HG02840 (cell line): ENCODE results near the gene LENG9.

Experiments
- ATAC-seq: cut with Tn5 transposase; IDR thresholded peaks from one replicate; pipeline ENCODE4 v1.9.1; 2021; ENCODE audit warnings: mild to moderate bottlenecking, moderate library complexity, moderate number of reproducible peaks; ENCODE audit not compliant: unreplicated experiment, low FRiP score

LENG9 gene

GRCh38 chr19:54444737-54445136 lies 18.8 kb downstream of the LENG9 start:
- ATAC-seq = no peak

- ATAC-seq = no peak
Observed at GRCh38 chr19:54440641-54441040, 22.9 kb downstream of the LENG9 start.

- no peak for ATAC-seq
Observed at GRCh38 chr19:54439174-54439851, 24.3 kb downstream of the LENG9 start.

DNA sequence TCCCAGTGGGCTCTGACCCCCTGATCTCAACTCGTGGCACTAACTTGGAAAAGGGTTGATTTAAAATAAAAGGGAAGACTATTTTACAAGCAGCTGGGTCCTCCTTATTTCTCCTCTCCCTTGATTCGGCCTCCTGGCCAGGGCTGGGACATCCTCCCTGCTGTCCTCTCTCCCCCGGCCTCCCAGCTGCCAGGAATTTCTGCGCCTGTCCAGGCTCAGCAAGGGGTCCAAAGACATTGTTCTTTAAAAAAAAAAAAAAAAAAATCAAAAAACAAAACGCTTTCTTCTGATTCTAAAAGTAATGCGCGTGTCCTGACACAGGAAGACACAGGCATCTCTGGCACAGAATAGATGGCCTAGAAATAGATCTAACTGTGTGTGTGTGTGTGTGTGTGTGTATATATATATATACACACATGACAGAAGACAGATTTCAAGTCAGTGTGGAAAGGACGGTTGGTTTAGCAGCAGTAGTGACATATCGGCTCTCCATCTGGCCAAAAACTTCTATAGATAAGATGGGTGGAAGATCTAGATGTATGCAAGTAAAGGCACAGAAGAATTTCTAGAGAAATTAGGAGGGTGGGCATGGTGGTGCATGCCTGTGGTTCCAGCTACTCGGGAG lies 26.8 kb downstream of the LENG9 start:
- ATAC-seq = no peak

DNA sequence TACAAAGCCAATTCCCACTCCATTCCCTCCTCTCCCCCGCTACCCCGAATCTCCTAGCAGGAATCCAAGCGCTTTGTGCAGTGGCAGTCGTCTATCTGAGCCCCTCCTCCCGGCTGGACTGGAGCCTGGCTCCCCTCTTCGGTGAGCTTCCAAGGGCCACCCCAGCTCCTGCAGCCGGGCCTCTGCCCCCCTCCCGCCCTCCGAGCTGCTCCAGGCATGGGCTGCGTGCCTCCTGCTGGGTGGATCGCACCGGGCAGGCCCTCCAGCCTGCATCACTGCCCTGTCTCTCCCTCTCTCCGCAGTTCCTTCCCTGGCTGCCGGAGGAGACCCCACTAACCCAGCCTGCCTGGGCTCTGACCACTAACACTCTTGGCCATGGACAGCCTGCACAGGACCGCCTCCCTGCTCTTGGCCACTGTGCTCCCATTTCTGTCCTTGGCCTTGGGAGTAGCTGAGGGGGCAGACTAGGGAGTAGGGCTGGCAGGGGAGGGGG lies 27.5 kb downstream of the LENG9 start:
- no peak for ATAC-seq

DNA sequence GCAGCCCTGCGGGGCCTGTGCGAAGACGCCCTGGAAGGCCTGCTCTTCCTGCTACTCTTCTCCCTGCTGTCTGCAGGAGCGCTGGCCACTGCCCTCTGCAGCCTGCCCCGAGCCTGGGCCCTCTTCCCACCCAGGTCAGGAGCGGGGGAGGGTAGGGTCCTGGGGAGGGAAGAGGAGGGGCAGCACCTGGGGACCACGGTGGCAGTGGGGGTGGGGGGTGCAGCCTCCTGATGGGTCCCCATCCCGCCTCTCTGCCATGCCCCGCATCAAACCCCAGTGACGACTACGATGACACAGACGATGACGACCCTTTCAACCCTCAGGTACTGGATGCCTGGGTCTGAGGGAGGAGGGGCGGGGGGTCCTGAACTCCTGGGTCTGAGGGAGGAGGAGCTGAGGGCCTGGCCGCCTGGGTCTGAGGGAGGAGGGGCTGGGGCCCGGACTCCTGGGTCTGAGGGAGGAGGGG lies 28.0 kb downstream of the LENG9 start:
- no peak for ATAC-seq

DNA sequence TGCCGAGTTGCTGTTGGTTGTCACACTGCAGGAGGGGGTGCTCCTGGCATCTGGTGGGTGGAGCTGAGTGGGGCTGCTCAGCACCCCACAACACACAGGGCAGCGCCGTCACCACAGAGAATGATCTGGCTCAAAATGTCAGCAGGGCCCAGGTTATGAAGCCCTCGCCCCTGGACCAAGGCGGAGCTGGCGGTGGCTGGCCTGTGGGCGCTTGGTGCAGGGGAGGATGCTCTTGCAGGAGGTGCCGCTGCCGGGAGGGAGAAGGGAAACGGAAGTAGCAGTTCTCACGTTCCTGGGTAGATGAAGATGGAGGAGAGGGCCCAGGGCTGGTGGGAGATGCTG lies 28.7 kb downstream of the LENG9 start:
- no peak for ATAC-seq

- no peak for ATAC-seq
Observed at GRCh38 chr19:54434112-54434872, 29.3 kb downstream of the LENG9 start.

DNA sequence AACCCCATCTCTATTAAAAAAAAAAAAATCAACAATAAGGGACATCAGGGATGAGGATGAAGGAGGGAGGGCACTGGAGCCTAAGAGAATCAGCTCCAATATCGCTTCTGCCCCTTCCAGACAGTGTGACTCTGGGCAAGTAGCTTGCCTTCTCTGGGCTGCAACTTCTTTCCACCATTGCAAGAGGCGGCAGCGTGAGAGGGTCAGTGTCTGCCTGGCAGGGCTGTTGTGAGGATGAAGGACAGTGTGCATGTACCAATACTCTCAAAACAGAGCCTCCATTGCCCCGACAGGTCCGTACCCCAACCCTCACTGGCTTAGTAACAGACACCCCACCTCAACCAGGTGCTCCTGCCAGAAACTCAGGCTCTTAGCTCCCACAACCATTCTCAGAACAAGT lies 29.9 kb downstream of the LENG9 start:
- ATAC-seq = no peak

- ATAC-seq = no peak
Observed at GRCh38 chr19:54432144-54432738, 31.3 kb downstream of the LENG9 start.

- no peak for ATAC-seq
Observed at GRCh38 chr19:54431255-54431838, 32.2 kb downstream of the LENG9 start.

DNA sequence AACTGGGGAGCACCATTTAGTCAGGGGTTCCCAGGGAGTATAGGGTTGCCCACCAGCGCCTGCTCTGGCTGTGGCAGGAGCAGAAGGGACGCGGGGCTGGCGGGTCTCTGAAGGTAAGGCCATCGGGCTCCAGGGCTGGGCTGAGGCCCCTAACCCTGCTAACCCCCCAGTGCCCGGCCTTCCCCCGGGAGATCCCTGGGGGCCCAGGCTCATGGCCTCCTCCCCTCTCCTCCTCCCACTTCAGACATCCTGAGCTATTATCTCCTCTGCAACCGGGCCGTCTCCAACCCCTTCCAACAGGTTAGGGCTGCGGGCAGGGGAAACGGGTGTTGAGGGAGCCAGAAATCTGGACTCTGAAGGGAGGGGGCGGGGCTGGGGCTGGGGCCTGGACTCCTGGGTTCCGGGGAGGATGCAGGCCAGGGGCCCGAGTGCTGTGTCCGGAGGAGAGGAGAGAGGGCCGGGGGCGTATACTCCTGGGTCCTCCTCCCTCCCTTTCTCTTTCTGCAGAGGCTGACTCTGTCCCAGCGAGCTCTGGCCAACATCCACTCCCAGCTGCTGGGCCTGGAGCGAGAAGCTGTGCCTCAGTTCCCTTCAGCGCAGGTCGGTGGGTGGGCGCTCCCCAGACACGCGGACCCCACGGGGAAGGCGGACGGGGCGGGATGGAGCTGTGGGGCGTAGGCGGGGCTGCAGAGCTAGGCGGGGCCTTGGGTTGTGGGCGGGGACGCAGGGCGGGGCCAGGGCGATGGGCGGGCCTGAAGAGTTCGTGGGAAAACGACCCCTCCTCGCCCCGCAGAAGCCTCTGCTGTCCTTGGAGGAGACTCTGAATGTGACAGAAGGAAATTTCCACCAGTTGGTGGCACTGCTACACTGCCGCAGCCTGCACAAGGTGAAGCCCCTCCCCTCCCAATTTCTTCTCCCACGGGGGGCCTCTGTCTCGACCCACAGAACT lies 33.0 kb downstream of the LENG9 start:
- ATAC-seq = no peak

GRCh38 chr19:54429545-54430227 lies 33.9 kb downstream of the LENG9 start:
- no peak for ATAC-seq

DNA sequence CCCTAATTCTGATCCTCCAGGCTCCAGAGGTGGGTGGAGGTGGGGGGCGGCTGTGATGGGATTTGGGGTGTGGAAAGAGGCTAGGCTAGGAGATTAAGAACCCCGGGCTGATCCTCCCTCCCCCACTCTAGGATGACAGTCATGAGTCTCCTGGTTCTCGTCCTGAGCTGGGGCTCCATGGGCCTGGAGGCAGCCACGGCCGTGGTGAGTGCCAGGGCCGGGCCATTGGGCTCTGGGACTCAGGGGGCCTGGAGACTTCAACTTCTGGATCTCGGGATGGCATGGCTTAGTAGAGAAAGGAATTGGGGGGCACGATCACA lies 34.4 kb downstream of the LENG9 start:
- no peak for ATAC-seq

GRCh38 chr19:54428323-54429175 lies 35.0 kb downstream of the LENG9 start:
- ATAC-seq = no peak

DNA sequence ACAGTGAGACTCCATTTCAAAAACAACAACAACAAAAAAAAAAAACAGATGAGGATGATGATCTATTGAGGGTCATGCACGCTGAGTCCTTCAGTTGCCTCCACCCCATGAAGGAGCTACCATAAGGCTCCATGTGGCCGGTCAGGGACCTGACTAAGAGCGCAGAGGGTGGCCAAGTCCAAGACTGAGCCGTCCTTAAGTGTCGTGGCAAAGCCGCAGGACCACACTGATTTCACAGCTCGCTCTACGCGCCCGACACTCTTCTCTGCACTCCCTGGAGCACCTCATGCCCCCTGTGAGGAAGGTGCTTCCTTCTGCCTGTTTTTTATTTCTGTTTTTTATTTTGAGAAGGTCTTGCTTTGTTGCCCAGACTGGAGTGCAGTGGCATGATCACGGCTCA lies 36.0 kb downstream of the LENG9 start:
- no peak for ATAC-seq

DNA sequence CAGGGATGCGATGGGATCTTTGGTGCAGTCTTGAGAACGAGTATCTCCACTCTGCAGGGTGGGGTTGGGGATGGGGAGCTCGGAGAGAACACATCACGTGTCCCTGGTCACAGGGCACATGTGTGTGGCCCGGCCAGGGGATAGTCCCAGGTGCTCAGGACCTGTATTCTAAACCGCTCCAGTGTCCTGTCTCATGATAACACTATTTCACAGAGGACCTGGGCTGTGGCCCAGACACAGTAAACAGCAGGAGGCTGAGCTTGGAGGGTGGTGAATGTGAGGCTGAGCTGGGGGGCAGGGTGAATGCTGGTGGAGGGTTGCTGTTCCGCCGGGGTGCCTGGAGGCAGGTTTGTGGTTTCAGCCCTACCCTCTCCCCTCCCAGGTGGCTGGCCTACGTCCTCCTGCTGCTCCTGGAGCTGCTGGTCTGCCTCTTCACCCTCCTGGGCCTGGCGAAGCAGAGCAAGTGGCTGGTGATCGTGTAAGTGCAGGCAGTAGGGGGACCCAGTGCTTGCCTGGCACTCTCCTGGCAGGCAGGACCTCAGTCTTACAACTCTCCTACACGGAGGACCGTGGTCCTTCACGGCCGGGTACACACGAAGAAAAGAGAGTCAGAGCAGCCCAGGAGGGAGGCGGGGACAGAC lies 37.2 kb downstream of the LENG9 start:
- ATAC-seq = no peak

- ATAC-seq = no peak
Observed at GRCh38 chr19:54425382-54425723, 38.2 kb downstream of the LENG9 start.
